HepG2 (cell line): ENCODE measurements around the gene RHOV. TPM values are rescaled to one million over a fixed set of nuclear protein-coding genes. Genes with fewer than 3 reads are reported as not detected.

Experiments used
- HDAC1 ChIP-seq: sonication (generic); formaldehyde crosslinking; IDR thresholded peaks from 2 replicates; pipeline ENCODE4 v1.5.1; 2020; ENCODE audit warnings: mild to moderate bottlenecking, missing genetic modification reagents
- HOXA3 ChIP-seq: sonication (generic); formaldehyde crosslinking; IDR thresholded peaks from 2 replicates; pipeline ENCODE4 v1.5.0; 2020; ENCODE audit warnings: missing genetic modification reagents
- KMT2A ChIP-seq: sonication (generic); formaldehyde crosslinking; IDR thresholded peaks from 2 replicates; pipeline ENCODE4 v1.4.0; 2020; ENCODE audit warnings: missing genetic modification reagents
- LCORL ChIP-seq, 2 experiments: fragments of 450-650 bp in 1 of 2; sonication (generic) in 1 of 2; formaldehyde crosslinking in 1 of 2; IDR thresholded peaks; 2 replicates each; pipeline versions ENCODE4 v1.5.0 to v1.6.1; 2017 to 2020; ENCODE audit warnings: antibody characterized with exemption in 1 of 2, missing genetic modification reagents in 1 of 2
- PITX1 ChIP-seq: sonication (generic); formaldehyde crosslinking; IDR thresholded peaks from 2 replicates; pipeline ENCODE4 v1.5.1; 2020; ENCODE audit warnings: mild to moderate bottlenecking, missing genetic modification reagents
- RAD21 ChIP-seq: fragments of 450-650 bp; formaldehyde crosslinking; IDR thresholded peaks from 2 replicates; pipeline ENCODE4 v1.5.0; 2020; ENCODE audit warnings: mild to moderate bottlenecking
- SOX5 ChIP-seq: IDR thresholded peaks from 2 replicates; pipeline ENCODE4 v1.6.1; 2016; ENCODE audit warnings: borderline replicate concordance
- STAG1 ChIP-seq: sonication (generic); formaldehyde crosslinking; IDR thresholded peaks from 2 replicates; pipeline ENCODE4 v1.4.0; 2020; ENCODE audit warnings: missing genetic modification reagents
- ZNF253 ChIP-seq: sonication (generic); formaldehyde crosslinking; IDR thresholded peaks from 2 replicates; pipeline ENCODE4 v1.8.0; 2022; ENCODE audit warnings: mild to moderate bottlenecking, missing genetic modification reagents, borderline replicate concordance
- ZNF609 ChIP-seq: sonication (generic); formaldehyde crosslinking; IDR thresholded peaks from 2 replicates; pipeline ENCODE4 v1.4.0; 2020; ENCODE audit warnings: mild to moderate bottlenecking, missing genetic modification reagents, borderline replicate concordance
- ZNF703 ChIP-seq: sonication (generic); formaldehyde crosslinking; IDR thresholded peaks from 2 replicates; pipeline ENCODE4 v1.5.1; 2020; ENCODE audit warnings: missing genetic modification reagents, mild to moderate bottlenecking, moderate library complexity, borderline replicate concordance
- polyA plus RNA-seq, 8 experiments: library from polyadenylated mRNA; depleted of rRNA in 3 of 8; stranded (reverse) in 7 of 8; unstranded in 1 of 8; fragments of >200 nt; fragmentation: Illumina TruSeq in 4 of 8; extraction: Trizol in 4 of 8; gene quantifications; 2 replicates each; pipeline versions ENCODE4 v1.2.1 to v1.2.3, GENCODE V29; 2011 to 2016; ENCODE audit warnings: low read depth in 4 of 8, missing spikeins in 1 of 8, mixed read lengths in 1 of 8; ENCODE audit not compliant: insufficient read depth in 1 of 8
- total RNA-seq, 5 experiments: library from RNA; depleted of rRNA; stranded (reverse); fragments of >200 nt; fragmentation: Illumina TruSeq; extraction: Trizol; gene quantifications; 2 replicates each; pipeline ENCODE4 v1.2.3, GENCODE V29; 2016; ENCODE audit warnings: low read depth in 1 of 5
- TF ChIP-seq, protein P1 (sequence below): sonication (generic); formaldehyde crosslinking; IDR thresholded peaks from 2 replicates; pipeline ENCODE4 v1.9.0; 2022; ENCODE audit warnings: missing genetic modification reagents, mild to moderate bottlenecking, borderline replicate concordance

Gene RHOV
- total and polyA plus RNA-seq, 2 of the 13 experiments (the other 11 are each of a cell fraction or from before 2014, with no cell fraction given) = 0.17 to 0.18 TPM

DNA sequence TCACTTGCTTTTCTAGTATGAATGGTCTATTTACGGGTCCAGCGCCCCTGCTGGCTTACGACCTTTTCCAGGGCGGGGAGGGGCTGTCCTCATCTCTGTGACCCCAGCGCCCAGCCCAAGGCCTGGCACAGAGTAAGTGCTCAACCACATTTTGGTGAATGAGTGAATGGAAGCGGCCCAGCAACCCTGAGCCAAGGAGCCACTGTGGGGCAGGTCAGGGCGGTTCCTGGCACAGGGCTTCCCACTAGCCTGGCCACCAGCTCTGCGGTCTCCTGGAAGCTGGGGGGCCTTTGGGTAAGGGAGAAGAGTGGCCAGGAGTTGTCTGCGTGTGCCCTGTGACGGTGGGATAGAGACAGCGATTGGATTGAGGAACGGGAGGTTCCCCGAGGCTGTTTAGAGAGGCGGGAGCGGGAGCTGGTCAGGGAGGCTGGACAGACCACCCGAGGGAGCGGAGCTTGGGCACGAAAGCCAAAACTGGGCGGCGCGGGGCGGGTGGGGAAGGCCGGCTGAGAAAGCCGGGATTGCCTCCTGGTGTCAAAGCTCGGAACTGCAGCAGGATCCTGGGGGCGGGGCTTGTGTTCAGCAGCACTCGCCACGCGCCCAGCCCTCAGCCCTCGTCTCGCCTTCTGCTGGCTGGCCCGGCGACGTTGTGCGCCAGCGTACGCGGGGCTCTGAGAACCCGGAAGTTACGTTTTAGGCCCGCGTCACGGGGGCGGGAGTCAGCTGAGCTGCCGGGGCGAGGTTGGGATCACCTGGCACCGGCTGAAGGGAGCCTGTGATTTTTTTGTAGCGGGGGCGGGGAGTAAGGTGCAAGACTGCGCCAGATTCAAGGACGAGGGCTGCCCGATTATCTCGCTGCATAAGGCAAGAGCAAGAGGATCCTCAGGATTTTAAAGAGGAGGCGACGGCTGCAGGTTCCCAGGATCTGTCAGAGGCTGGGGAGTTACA is 20.0 kb upstream of the RHOV start, which contains the start of gene VPS18 (continued):
- TF ChIP-seq ZNF609 (CRISPR knock-in tag) = peak; percentile 42; the same call in 1 of the 2 replicates
- no peak for TF ChIP-seq ZNF253 (CRISPR knock-in tag)
- TF ChIP-seq HOXA3 (CRISPR knock-in tag) = peak; percentile 94
- TF ChIP-seq KMT2A (CRISPR knock-in tag) = no peak; the same call in 1 of the 2 replicates
- TF ChIP-seq PITX1 (CRISPR knock-in tag) = peak; percentile 47
- TF ChIP-seq, protein P1, sequence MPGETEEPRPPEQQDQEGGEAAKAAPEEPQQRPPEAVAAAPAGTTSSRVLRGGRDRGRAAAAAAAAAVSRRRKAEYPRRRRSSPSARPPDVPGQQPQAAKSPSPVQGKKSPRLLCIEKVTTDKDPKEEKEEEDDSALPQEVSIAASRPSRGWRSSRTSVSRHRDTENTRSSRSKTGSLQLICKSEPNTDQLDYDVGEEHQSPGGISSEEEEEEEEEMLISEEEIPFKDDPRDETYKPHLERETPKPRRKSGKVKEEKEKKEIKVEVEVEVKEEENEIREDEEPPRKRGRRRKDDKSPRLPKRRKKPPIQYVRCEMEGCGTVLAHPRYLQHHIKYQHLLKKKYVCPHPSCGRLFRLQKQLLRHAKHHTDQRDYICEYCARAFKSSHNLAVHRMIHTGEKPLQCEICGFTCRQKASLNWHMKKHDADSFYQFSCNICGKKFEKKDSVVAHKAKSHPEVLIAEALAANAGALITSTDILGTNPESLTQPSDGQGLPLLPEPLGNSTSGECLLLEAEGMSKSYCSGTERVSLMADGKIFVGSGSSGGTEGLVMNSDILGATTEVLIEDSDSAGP (CRISPR knock-in tag) = peak; percentile 81
- no peak for TF ChIP-seq LCORL (IDR thresholded peaks at IDR 0.05)
- peak; percentile 92 for TF ChIP-seq LCORL (CRISPR knock-in tag; IDR thresholded peaks at IDR 0.05)
- TF ChIP-seq STAG1 (CRISPR knock-in tag) = peak; percentile 89
- TF ChIP-seq HDAC1 = peak; percentile 87
- TF ChIP-seq ZNF703 (CRISPR knock-in tag) = no peak
- TF ChIP-seq RAD21 (CRISPR knock-in tag) = peak; percentile 86
- TF ChIP-seq SOX5 (CRISPR knock-in tag) = peak; percentile 37; the same call in 1 of the 2 replicates
